Skin of body (tissue), 2 donors: ENCODE data around the gene SEPTIN3. TPM values are rescaled to one million over a fixed set of nuclear protein-coding genes. Genes with fewer than 3 reads are reported as not detected.

Source experiments
- DNase-seq: peaks from one replicate; lab custom pipeline; 2025; lab: John Stamatoyannopoulos, UW
- total RNA-seq: library from RNA; depleted of rRNA; stranded (reverse); fragments of >200 nt; gene quantifications from one replicate; pipeline ENCODE4 v1.2.3, GENCODE V29; 2014

Gene SEPTIN3, protein sequence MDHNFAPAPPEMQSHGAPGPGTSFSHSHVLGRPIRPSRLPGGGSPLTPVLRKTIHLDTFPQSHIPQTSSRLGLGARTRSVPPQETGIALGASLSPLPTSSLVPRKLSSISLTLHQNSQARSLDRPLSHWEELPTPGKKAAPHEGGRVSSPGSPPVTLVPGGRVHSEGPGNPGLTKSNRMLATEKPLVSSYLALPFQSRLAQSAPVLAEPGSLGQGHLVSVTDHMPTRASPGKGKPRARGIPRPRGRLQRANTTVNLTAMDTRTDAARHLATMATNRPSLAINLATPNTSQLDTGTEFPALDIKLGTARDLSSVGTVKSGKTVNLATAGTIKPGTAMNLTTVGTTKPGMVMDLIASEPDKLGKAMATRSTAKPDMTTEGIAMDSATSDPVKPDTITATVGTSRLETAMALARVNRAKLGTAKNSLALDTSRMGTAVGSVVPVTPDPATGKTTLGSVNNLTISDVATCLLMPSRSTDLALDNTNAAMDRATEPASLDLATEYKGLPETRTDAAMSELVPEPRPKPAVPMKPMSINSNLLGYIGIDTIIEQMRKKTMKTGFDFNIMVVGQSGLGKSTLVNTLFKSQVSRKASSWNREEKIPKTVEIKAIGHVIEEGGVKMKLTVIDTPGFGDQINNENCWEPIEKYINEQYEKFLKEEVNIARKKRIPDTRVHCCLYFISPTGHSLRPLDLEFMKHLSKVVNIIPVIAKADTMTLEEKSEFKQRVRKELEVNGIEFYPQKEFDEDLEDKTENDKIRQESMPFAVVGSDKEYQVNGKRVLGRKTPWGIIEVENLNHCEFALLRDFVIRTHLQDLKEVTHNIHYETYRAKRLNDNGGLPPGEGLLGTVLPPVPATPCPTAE
- total RNA-seq = 1.9 TPM

GRCh38 chr22:41969110-41969646 is at the start of gene SEPTIN3:
TSS of gene SEPTIN3 (plus strand) at chr22:41969443. CDS start at chr22:41971493, 2,050 bp downstream.
- no peak for DNase-seq

DNA sequence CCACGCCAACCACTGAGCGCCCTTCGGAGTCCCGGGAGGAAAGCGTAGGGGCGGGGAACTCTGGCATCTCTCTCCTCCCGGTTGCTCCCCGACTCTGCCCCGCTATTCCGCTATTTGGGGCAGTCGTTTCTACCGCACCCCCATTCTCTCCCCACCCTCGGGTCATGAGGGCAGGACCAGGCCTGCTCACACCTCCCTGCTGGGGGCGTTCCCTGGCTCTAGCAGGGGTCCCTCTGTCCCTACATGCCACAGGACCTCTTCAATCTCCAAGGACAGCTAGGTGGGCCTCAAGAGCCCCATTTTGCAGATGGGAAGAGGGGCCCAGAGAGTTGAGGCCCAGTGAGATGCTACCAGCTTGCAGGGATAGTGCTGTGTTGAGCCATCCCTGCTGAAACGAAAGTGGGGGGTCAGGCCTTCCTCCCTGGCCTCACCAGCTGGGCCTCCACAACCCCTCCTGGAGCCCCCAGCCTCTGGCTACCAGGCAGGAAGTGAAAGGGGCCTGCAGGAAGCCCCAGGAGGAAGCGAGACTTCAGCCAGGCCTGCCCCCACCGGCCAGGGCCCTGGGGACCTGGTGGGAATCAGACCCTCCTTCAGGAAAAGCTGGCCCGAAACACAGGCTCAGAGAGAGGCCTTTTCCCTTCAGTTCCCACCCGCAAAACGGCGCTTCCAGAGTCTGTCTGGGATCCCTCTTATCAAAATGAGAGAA is 48.8 kb upstream of the SEPTIN3 start:
- no peak for DNase-seq

GRCh38 chr22:41922328-41922727 is 46.9 kb upstream of the SEPTIN3 start:
- no peak for DNase-seq

DNA sequence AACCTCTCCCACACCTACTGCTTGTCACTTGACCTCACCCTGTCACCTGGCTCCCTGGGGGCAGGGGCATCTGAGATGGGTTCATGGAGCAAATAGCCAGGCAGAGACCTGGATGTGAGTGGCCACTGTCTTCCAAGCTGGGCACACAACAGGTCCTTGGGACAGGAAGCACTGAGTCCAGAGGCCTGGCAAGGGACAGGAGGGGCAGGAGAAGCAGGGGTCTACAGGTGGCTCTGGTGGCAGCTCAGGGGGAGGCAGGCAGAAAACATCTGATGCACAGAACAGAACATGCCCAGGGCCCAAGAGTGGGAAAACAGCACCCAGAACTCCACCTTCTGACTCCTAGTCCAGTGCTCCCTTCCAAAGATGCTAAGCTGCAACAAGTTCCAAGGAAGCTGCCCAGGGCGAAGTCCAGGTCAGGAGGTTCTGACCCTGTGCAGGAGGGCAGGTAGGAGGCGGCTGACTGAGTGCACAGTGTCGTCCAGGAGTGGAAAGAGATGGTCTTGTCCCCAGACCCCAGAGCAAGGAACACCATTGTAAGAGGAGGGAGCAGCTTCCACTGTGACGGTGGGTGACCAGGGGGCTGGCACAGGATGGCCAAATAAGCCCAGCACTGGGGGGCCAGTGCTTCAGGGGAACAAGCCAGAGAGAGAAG is 46.2 kb upstream of the SEPTIN3 start:
- DNase-seq = no peak

- DNase-seq = no peak
These were observed 45.5 kb upstream of the SEPTIN3 start for GRCh38 chr22:41923595-41924276.

- DNase-seq = no peak
These were observed 43.3 kb upstream of the SEPTIN3 start for GRCh38 chr22:41925783-41926460.

GRCh38 chr22:41927813-41928212 is 41.4 kb upstream of the SEPTIN3 start:
- DNase-seq = no peak

- no peak for DNase-seq
These were observed 40.4 kb upstream of the SEPTIN3 start for GRCh38 chr22:41928593-41929417.

GRCh38 chr22:41929418-41929810 is 39.8 kb upstream of the SEPTIN3 start:
- DNase-seq = no peak

DNA sequence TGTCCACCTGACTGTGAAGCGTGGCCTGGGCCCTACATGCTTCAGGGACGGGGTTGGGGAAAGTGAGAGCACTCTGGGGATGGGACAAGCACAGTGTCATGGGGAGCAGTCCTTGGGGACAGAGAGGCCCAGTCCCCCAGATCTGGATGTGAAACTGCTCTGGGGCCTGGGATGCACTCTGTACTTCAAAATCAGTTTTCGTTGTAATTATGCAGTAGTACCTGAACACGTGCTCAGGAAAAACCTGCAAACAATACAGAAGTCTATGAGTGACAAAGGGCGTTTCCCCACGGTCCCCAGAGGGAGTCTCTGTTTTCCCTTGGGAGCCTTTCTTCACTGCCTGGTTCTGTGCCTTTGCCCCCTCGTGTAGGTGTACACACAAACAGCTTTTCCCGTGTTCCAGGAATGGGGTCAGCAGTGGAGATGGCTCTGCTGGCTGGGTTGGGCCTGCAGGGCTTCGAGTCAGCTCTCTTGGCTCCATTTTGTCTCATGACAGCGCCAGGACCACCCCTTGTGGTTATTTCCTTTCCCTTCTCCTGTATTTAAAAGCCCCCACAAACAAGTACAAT is 37.5 kb upstream of the SEPTIN3 start:
- DNase-seq = no peak

- DNase-seq = no peak
These were observed 36.9 kb upstream of the SEPTIN3 start for GRCh38 chr22:41932353-41932752.

GRCh38 chr22:41933411-41934177 is 35.6 kb upstream of the SEPTIN3 start:
- no peak for DNase-seq

DNA sequence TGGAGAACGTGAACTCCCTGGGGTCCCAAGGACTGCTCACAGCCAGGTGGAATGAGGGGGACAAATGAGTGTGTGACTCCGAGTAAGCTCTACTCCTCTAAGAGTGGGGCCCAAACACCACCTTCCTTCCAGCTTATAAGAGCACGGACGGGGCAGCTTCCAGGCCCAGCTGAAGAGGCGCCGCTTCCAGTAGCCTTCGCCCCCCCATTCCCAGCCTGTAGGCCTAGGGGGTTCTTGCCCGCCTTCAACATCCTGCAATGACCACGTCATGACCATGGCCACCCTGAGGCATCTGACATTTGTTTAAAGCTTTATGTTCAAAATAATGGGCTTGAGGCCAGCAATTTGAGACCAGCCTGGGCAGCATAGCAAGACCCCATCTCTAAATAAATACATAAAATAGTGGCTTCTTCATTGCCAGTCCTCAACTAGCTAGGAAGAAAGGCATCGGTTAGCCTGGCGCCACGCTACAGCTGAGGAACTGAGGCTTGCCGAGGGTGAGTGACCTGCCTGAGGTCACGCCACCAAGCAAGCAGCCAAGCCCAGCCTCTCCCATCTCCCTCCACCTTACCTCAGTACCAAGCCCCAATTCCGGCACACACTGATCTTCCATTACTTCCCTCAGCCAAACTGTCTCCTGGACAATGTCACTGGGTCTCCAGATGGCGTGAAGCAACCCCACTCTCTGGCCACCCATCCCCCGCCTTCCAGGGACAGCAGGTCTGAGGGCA is 34.8 kb upstream of the SEPTIN3 start:
- DNase-seq = no peak

DNA sequence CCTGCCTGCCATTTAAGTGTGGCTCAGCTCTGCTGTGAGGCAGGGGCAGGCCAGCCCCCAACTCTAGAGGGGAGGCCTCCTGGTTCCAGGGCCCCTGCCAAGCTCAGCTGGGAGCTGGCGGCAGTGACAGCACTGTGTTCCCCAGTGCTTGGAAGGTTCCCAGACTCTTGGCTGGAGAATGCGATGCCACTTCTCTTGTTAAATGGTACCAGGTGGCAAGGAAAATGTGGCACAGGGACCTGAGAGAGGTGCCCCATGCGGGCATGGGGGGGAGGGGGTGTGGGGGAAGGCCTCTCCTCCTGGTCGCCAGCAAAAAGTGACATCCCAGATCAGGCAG is 34.3 kb upstream of the SEPTIN3 start:
- no peak for DNase-seq

- DNase-seq = no peak
These were observed 33.7 kb upstream of the SEPTIN3 start for GRCh38 chr22:41935509-41935908.

DNA sequence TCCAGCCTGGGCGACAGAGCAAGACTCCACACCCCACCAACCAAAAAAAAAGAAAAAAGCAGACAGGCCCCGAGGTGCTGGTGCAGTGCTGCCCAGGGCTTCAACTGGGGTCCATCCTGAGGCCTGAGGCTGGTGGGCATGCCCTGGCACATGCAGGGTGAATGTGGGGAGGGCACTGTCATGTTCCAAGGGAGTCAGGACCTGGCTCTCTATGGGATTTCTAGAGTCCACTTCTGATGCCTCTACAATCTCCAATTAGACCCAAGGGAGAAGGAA is 32.4 kb upstream of the SEPTIN3 start:
- no peak for DNase-seq

GRCh38 chr22:41939981-41940831 is 29.0 kb upstream of the SEPTIN3 start:
- no peak for DNase-seq
